PC-3 (cell line): ENCODE measurements around the gene DMAC2.

Experiments
- EZH2 ChIP-seq: fragments of 300-600 bp; sonication (generic); IDR thresholded peaks from one replicate; pipeline ENCODE4 v1.6.1; 2017; ENCODE audit warnings: antibody characterized with exemption, mild to moderate bottlenecking, low read length; ENCODE audit not compliant: unreplicated experiment
- TF ChIP-seq, protein P1 (sequence below): fragments of 300-600 bp; sonication (generic); conservative IDR thresholded peaks from 2 replicates; pipeline ENCODE4 v1.5.1; 2017; ENCODE audit warnings: antibody characterized with exemption, low read depth, mild to moderate bottlenecking, low read length

DNA sequence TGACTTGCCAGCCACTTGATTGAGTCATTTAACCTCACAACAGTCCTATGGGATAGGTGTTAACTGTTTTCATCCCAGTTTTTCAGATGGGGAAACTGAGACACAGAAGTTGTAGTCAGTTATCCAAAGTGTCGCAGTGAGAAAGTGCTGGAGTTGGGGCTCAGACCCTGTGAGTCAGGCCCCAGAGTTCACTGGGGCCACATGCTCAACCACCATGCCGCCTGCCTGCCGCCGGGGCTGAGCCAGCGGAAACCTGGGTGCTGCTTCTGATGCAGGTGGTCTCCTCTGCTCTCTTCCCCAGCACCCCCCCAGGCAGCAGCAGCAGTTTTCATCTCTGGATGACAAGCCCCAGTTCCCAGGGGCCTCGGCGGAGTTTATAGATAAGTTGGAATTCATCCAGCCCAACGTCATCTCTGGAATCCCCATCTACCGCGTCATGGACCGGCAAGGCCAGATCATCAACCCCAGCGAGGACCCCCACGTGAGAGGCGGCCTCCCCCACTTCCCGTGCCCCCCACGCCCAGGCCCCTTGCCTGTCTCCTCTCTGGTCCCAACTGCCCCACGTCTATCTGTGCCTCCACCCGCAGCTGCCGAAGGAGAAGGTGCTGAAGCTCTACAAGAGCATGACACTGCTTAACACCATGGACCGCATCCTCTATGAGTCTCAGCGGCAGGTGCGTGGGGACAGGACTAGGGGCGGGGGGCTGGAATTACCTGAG is 29.2 kb downstream of the DMAC2 start:
- TF ChIP-seq, protein P1, sequence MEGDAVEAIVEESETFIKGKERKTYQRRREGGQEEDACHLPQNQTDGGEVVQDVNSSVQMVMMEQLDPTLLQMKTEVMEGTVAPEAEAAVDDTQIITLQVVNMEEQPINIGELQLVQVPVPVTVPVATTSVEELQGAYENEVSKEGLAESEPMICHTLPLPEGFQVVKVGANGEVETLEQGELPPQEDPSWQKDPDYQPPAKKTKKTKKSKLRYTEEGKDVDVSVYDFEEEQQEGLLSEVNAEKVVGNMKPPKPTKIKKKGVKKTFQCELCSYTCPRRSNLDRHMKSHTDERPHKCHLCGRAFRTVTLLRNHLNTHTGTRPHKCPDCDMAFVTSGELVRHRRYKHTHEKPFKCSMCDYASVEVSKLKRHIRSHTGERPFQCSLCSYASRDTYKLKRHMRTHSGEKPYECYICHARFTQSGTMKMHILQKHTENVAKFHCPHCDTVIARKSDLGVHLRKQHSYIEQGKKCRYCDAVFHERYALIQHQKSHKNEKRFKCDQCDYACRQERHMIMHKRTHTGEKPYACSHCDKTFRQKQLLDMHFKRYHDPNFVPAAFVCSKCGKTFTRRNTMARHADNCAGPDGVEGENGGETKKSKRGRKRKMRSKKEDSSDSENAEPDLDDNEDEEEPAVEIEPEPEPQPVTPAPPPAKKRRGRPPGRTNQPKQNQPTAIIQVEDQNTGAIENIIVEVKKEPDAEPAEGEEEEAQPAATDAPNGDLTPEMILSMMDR, result no peak
- no peak for TF ChIP-seq EZH2
